ENCODE measurements around the gene OR11G2. TPM values are rescaled to one million over a fixed set of nuclear protein-coding genes. Genes with fewer than 3 reads are reported as not detected.
"Not testable (repeated sequence)": the region's sequence is repeated elsewhere in the genome, so short reads cannot be mapped to it uniquely, and the experiment has no call there.

The OR11G2 gene
- total and polyA plus RNA-seq, 4 donors, result not detected

DNA sequence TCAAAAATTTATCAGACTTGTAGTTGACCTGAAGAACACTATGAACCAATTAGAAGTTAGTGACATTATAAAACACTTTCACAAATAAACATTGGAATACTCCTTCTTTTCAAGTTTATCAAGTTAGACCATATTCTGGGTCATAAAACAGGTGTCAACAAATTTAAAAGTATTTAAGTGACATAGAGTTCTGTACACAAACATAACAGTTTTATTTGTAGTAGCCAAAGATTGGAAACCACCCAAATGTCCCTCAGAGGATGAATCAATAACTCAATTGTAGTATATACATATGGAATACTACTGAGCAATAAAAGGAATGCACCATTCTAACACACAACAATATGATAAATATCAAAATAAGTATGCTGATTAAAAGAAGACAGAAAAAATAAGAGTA lies 23.6 kb upstream of the OR11G2 start:
- Histone ChIP-seq H3K4me3 (no peak overlapping the region), H3K9me3 (ENCODE audit: control insufficient read depth in 4 of 4, insufficient read depth in 3 of 4, low read length in 3 of 4) (peaks cover 0 to 20% (median 4%) of the 10 kb centered on the region in 4 donors), H3K27me3 (ENCODE audit: control insufficient read depth in 3 of 3, insufficient read depth in 3 of 3, low read length in 2 of 3) (no peaks in the 10 kb centered on the region), H3K27ac (ENCODE audit: low read depth in 1 of 2, low read length in 1 of 2) (no peak overlapping the region), H3K9ac (ENCODE audit: insufficient read depth in 1 of 2, low read length in 2 of 2) (no peak overlapping the region), H3K36me3 (ENCODE audit: control insufficient read depth in 4 of 4, insufficient read depth in 4 of 4, low read length in 4 of 4) (no peaks in the 10 kb centered on the region), H3K4me1 (ENCODE audit: control insufficient read depth in 5 of 5, insufficient read depth in 5 of 5, low read length in 5 of 5) (no peaks in the 10 kb centered on the region)
- DNase-seq, result no peak
- no peak for ATAC-seq (ENCODE audit: insufficient read depth, low FRiP score)
- TF ChIP-seq, protein P1, sequence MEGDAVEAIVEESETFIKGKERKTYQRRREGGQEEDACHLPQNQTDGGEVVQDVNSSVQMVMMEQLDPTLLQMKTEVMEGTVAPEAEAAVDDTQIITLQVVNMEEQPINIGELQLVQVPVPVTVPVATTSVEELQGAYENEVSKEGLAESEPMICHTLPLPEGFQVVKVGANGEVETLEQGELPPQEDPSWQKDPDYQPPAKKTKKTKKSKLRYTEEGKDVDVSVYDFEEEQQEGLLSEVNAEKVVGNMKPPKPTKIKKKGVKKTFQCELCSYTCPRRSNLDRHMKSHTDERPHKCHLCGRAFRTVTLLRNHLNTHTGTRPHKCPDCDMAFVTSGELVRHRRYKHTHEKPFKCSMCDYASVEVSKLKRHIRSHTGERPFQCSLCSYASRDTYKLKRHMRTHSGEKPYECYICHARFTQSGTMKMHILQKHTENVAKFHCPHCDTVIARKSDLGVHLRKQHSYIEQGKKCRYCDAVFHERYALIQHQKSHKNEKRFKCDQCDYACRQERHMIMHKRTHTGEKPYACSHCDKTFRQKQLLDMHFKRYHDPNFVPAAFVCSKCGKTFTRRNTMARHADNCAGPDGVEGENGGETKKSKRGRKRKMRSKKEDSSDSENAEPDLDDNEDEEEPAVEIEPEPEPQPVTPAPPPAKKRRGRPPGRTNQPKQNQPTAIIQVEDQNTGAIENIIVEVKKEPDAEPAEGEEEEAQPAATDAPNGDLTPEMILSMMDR (IDR thresholded peaks at IDR 0.05; ENCODE audit: control extremely low read depth, extremely low read depth), result no peak

DNA sequence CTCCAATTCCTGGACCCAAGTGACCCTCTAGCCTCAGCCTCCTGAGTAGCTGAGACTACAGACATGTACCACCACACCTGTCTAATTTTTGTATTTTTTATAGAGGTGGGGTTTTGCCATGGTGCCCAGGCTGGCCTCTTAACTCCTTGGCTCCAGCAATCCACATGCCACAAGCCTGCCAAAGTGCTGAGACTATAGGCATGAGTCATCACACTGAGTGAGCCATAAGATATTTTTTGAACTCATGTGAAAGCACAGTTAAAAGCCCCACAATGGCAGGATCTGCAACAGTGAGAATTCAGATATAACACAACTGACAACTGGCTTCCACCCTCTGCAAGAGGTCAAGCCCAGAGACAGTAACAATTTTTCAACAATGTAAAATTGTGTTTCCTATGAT lies 20.8 kb upstream of the OR11G2 start:
- not testable (repeated sequence) for H3K27me3 ChIP-seq (ENCODE audit: control insufficient read depth in 3 of 3, insufficient read depth in 3 of 3, low read length in 2 of 3); H3K27ac ChIP-seq (ENCODE audit: low read depth in 1 of 2, low read length in 1 of 2); H3K9ac ChIP-seq (ENCODE audit: insufficient read depth in 1 of 2, low read length in 2 of 2); H3K4me1 ChIP-seq (ENCODE audit: control insufficient read depth in 5 of 5, insufficient read depth in 5 of 5, low read length in 5 of 5); H3K4me3 ChIP-seq; DNase-seq; ATAC-seq (ENCODE audit: insufficient read depth, low FRiP score); H3K36me3 ChIP-seq (ENCODE audit: control insufficient read depth in 4 of 4, insufficient read depth in 4 of 4, low read length in 4 of 4)
- H3K9me3 ChIP-seq (ENCODE audit: control insufficient read depth in 4 of 4, insufficient read depth in 3 of 4, low read length in 3 of 4), result peaks cover 0 to 16% (median 1%) of the 10 kb centered on the region in 4 donors

DNA sequence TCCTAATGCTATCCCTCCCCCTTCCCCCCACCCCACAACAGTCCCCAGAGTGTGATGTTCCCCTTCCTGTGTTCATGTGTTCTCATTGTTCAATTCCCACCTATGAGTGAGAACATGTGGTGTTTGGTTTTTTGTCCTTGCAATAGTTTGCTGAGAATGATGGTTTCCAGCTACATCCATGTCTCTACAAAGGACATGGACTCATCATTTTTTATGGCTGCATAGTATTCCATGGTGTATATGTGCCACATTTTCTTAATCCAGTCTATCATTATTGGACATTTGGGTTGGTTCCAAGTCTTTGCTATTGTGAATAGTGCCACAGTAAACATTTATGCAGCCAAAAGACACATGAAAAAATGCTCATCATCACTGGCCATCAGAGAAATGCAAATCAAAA lies 16.5 kb upstream of the OR11G2 start:
- H3K4me1 ChIP-seq (ENCODE audit: control insufficient read depth in 5 of 5, insufficient read depth in 5 of 5, low read length in 5 of 5); H3K9me3 ChIP-seq (ENCODE audit: control insufficient read depth in 4 of 4, insufficient read depth in 3 of 4, low read length in 3 of 4); H3K36me3 ChIP-seq (ENCODE audit: control insufficient read depth in 4 of 4, insufficient read depth in 4 of 4, low read length in 4 of 4); H3K4me3 ChIP-seq; H3K27ac ChIP-seq (ENCODE audit: low read depth in 1 of 2, low read length in 1 of 2); H3K9ac ChIP-seq (ENCODE audit: insufficient read depth in 1 of 2, low read length in 2 of 2); H3K27me3 ChIP-seq (ENCODE audit: control insufficient read depth in 3 of 3, insufficient read depth in 3 of 3, low read length in 2 of 3); DNase-seq; ATAC-seq (ENCODE audit: insufficient read depth, low FRiP score): not testable (repeated sequence)

DNA sequence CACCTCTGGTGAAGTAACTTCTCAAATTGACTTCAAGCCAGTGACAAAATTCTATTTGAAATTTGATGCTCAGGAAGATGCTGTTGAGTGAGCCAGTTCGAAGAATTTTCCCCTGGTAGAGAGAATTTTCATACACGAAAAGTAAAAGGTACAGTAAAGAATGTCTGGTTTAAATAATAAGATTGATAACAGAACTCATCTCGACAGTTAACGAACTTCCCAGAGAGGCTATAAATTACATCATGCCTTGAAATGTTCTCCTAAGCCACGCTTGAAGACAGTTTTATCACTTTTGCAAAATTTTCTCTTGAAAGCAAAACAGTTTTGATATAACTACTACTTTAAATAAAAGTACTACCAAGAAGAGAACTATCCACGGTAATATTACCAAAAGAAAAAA lies 14.4 kb upstream of the OR11G2 start:
- Histone ChIP-seq H3K27me3 (ENCODE audit: control insufficient read depth in 3 of 3, insufficient read depth in 3 of 3, low read length in 2 of 3) (no peaks in the 10 kb centered on the region), H3K36me3 (ENCODE audit: control insufficient read depth in 4 of 4, insufficient read depth in 4 of 4, low read length in 4 of 4) (no peaks in the 10 kb centered on the region), H3K4me1 (ENCODE audit: control insufficient read depth in 5 of 5, insufficient read depth in 5 of 5, low read length in 5 of 5) (no peaks in the 10 kb centered on the region), H3K4me3 (no peak overlapping the region), H3K9me3 (ENCODE audit: control insufficient read depth in 4 of 4, insufficient read depth in 3 of 4, low read length in 3 of 4) (peaks cover 0 to 5% (median 3%) of the 10 kb centered on the region in 4 donors), H3K27ac (ENCODE audit: low read depth in 1 of 2, low read length in 1 of 2) (no peak overlapping the region), H3K9ac (ENCODE audit: insufficient read depth in 1 of 2, low read length in 2 of 2) (no peak overlapping the region)
- DNase-seq (no peak), ATAC-seq (ENCODE audit: insufficient read depth, low FRiP score) (no peak)
- 64 to 73% methylated on average over 6 of the region's 6 CpGs for WGBS, 2 donors
- TF ChIP-seq, protein P1 (IDR thresholded peaks at IDR 0.05; ENCODE audit: control extremely low read depth, extremely low read depth), result no peak

DNA sequence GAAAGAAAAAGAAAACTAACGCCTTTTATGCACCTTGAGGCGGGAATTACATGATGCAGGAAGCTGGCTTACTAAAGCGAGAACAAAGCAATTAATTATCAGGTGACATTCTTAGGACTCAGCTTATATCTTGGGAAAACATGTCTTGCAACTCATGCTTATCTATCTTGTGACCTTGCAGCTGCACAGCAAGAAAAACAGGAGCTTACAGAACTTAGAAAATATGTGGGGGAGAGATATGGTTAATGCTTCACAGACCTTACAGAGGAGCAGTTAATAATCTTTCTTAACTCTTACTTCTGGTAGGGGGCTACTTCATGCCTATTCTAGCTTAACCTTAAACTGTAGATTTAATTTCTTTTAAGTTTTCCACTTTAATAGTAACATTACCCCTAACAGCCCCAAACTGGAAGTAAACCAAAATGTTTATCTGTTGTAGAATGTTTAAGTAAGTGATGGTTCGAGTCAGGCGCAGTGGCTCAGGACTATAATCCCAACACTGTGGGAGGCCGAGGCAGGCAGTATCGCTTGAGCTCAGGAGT lies 13.2 kb upstream of the OR11G2 start:
- no peaks in the 10 kb centered on the region for H3K4me1 ChIP-seq (ENCODE audit: control insufficient read depth in 5 of 5, insufficient read depth in 5 of 5, low read length in 5 of 5)
- no peak overlapping the region for H3K9ac ChIP-seq (ENCODE audit: insufficient read depth in 1 of 2, low read length in 2 of 2)
- H3K4me3 ChIP-seq, result no peak overlapping the region
- H3K27me3 ChIP-seq (ENCODE audit: control insufficient read depth in 3 of 3, insufficient read depth in 3 of 3, low read length in 2 of 3), result no peaks in the 10 kb centered on the region
- TF ChIP-seq, protein P1 (IDR thresholded peaks at IDR 0.05; ENCODE audit: control extremely low read depth, extremely low read depth), result no peak
- ATAC-seq (ENCODE audit: insufficient read depth, low FRiP score) (no peak), DNase-seq (no peak)
- no peak overlapping the region for H3K27ac ChIP-seq (ENCODE audit: low read depth in 1 of 2, low read length in 1 of 2)
- WGBS, 2 donors, result 74 to 81% methylated on average over 7 of the region's 7 CpGs
- H3K36me3 ChIP-seq (ENCODE audit: control insufficient read depth in 4 of 4, insufficient read depth in 4 of 4, low read length in 4 of 4), result no peaks in the 10 kb centered on the region
- H3K9me3 ChIP-seq (ENCODE audit: control insufficient read depth in 4 of 4, insufficient read depth in 3 of 4, low read length in 3 of 4), result peaks cover 0 to 5% (median 3%) of the 10 kb centered on the region in 4 donors
